IgD-negative memory B cell (primary cell): ENCODE results near the gene GBX1. TPM values are rescaled to one million over a fixed set of nuclear protein-coding genes. Genes with fewer than 3 reads are reported as not detected.

Source experiments
- H3K27ac Mint-ChIP-seq, 3 donors: one replicate each; pipeline ENCODE4 v1.8.0; 2020 to 2022; ENCODE audit warnings: mild to moderate bottlenecking in 3 of 3, mixed read lengths in 3 of 3, moderate library complexity in 1 of 3
- H3K27me3 Mint-ChIP-seq: one replicate; pipeline ENCODE4 v1.8.0; 2021; ENCODE audit warnings: mixed read lengths
- H3K36me3 Mint-ChIP-seq: one replicate; pipeline ENCODE4 v1.8.0; 2020; ENCODE audit warnings: mild to moderate bottlenecking, mixed read lengths
- H3K4me1 Mint-ChIP-seq, 3 donors: one replicate each; pipeline ENCODE4 v1.8.0; 2020 to 2022; ENCODE audit warnings: mixed read lengths in 3 of 3, mild to moderate bottlenecking in 1 of 3
- H3K4me3 Mint-ChIP-seq, 4 donors: one replicate each; pipeline ENCODE4 v1.8.0; 2020 to 2022; ENCODE audit warnings: mild to moderate bottlenecking in 4 of 4, mixed read lengths in 4 of 4, moderate library complexity in 3 of 4
- H3K9me3 Mint-ChIP-seq, 3 donors: one replicate each; pipeline ENCODE4 v1.8.0; 2020 to 2021; ENCODE audit warnings: mixed read lengths in 3 of 3, mild to moderate bottlenecking in 1 of 3
- polyA plus RNA-seq: library from polyadenylated mRNA; unstranded; fragments of 300-500 nt; fragmentation: Illumina TruSeq; gene quantifications from one replicate; pipeline ENCODE4 v1.2.3, GENCODE V29; 2021

GBX1 gene
- polyA plus RNA-seq, 1 donor from 2014 or later: not detected

GRCh38 chr7:151142686-151143040 lies 24.8 kb downstream of the GBX1 start:
- Mint-ChIP-seq H3K27ac (no peak overlapping the region), H3K4me3 (no peak overlapping the region), H3K9me3 (no peaks in the 10 kb centered on the region), H3K4me1 (no peaks in the 10 kb centered on the region), H3K27me3 (no peaks in the 10 kb centered on the region), H3K36me3 (peaks cover 4% of the 10 kb centered on the region)

GRCh38 chr7:151141855-151142685 lies 25.4 kb downstream of the GBX1 start:
- Mint-ChIP-seq H3K27me3 (no peaks in the 10 kb centered on the region), H3K27ac (peak overlapping the region in 1 of 3 donors; percentile 82), H3K4me3 (peak overlapping the region in 1 of 4 donors; percentile 54), H3K36me3 (peaks cover 4% of the 10 kb centered on the region), H3K9me3 (no peaks in the 10 kb centered on the region), H3K4me1 (no peaks in the 10 kb centered on the region)

GRCh38 chr7:151141311-151141854 lies 26.1 kb downstream of the GBX1 start:
- Mint-ChIP-seq H3K4me1 (no peaks in the 10 kb centered on the region), H3K36me3 (peaks cover 4% of the 10 kb centered on the region), H3K27ac (peak overlapping the region in 1 of 3 donors; percentile 82), H3K27me3 (no peaks in the 10 kb centered on the region), H3K9me3 (no peaks in the 10 kb centered on the region), H3K4me3 (peak overlapping the region in 1 of 4 donors; percentile 54)

GRCh38 chr7:151140826-151141225 lies 26.7 kb downstream of the GBX1 start:
- peaks cover 4% of the 10 kb centered on the region for H3K36me3 Mint-ChIP-seq
- H3K4me3 Mint-ChIP-seq: no peak overlapping the region
- no peak overlapping the region for H3K27ac Mint-ChIP-seq
- no peaks in the 10 kb centered on the region for H3K27me3 Mint-ChIP-seq
- H3K9me3 Mint-ChIP-seq: no peaks in the 10 kb centered on the region
- no peaks in the 10 kb centered on the region for H3K4me1 Mint-ChIP-seq

- no peaks in the 10 kb centered on the region for H3K9me3 Mint-ChIP-seq
- H3K27me3 Mint-ChIP-seq: no peaks in the 10 kb centered on the region
- no peak overlapping the region for H3K4me3 Mint-ChIP-seq
- peaks cover 4% of the 10 kb centered on the region for H3K36me3 Mint-ChIP-seq
- no peak overlapping the region for H3K27ac Mint-ChIP-seq
- H3K4me1 Mint-ChIP-seq: no peaks in the 10 kb centered on the region
Observed at GRCh38 chr7:151139791-151140190, 27.7 kb downstream of the GBX1 start.

GRCh38 chr7:151139071-151139790 lies 28.3 kb downstream of the GBX1 start:
- Mint-ChIP-seq H3K9me3 (no peaks in the 10 kb centered on the region), H3K4me1 (no peaks in the 10 kb centered on the region), H3K27me3 (no peaks in the 10 kb centered on the region)

DNA sequence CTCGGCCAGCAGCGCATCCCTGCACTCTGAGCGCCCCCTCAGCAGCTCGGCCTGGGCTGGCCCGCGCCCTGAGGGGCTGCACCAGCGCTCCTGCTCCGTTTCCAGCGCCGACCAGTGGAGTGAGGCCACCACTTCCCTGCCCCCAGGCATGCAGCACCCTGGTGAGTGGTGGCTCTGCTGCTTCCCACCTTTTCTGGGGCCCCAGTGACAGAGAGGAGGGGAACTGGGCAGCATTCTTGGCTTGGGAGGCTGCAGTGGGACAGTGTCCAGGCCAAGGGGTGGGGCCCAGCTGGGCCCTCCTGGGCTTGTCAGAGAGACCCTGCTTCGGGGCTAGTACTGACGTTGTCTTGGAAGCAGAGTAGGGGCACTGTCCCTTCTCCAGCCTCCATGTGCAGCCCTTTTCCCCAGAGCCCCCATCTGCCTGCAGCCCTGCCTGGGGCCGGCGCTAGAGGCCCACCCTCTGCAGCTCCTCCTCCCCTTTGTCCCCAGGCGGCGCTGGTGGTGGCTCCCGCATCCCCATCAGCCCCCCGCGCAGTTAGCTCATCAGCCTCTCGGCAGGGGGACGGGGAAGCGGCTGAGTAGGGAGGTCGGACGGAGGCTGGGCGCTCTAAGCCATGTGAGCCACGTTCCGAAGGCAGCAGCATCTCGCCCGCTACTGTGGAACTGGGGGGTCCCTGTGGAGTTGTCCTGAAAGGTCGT lies 29.2 kb downstream of the GBX1 start:
- H3K4me1 Mint-ChIP-seq: no peaks in the 10 kb centered on the region

More at GRCh38 chr7:151139071-151139790, 28.3 kb downstream of the GBX1 start:
- H3K4me3 Mint-ChIP-seq: no peak overlapping the region
- H3K36me3 Mint-ChIP-seq: peaks cover 4% of the 10 kb centered on the region
- peak overlapping the region in 1 of 3 donors; percentile 39 for H3K27ac Mint-ChIP-seq

GRCh38 chr7:151137791-151138152 lies 29.7 kb downstream of the GBX1 start:
- Mint-ChIP-seq H3K9me3 (no peaks in the 10 kb centered on the region), H3K36me3 (no peaks in the 10 kb centered on the region), H3K4me3 (no peak overlapping the region), H3K27me3 (no peaks in the 10 kb centered on the region), H3K27ac (no peak overlapping the region), H3K4me1 (no peaks in the 10 kb centered on the region)

More for the DNA sequence above, 29.2 kb downstream of the GBX1 start:
- no peak overlapping the region for H3K27ac Mint-ChIP-seq
- H3K27me3 Mint-ChIP-seq: no peaks in the 10 kb centered on the region
- no peaks in the 10 kb centered on the region for H3K9me3 Mint-ChIP-seq
- H3K4me3 Mint-ChIP-seq: no peak overlapping the region
- H3K36me3 Mint-ChIP-seq: no peaks in the 10 kb centered on the region

- Mint-ChIP-seq H3K27ac (no peak overlapping the region), H3K4me3 (no peak overlapping the region), H3K4me1 (no peaks in the 10 kb centered on the region), H3K36me3 (no peaks in the 10 kb centered on the region), H3K9me3 (no peaks in the 10 kb centered on the region), H3K27me3 (no peaks in the 10 kb centered on the region)
Observed at GRCh38 chr7:151137076-151137675, 30.3 kb downstream of the GBX1 start.

DNA sequence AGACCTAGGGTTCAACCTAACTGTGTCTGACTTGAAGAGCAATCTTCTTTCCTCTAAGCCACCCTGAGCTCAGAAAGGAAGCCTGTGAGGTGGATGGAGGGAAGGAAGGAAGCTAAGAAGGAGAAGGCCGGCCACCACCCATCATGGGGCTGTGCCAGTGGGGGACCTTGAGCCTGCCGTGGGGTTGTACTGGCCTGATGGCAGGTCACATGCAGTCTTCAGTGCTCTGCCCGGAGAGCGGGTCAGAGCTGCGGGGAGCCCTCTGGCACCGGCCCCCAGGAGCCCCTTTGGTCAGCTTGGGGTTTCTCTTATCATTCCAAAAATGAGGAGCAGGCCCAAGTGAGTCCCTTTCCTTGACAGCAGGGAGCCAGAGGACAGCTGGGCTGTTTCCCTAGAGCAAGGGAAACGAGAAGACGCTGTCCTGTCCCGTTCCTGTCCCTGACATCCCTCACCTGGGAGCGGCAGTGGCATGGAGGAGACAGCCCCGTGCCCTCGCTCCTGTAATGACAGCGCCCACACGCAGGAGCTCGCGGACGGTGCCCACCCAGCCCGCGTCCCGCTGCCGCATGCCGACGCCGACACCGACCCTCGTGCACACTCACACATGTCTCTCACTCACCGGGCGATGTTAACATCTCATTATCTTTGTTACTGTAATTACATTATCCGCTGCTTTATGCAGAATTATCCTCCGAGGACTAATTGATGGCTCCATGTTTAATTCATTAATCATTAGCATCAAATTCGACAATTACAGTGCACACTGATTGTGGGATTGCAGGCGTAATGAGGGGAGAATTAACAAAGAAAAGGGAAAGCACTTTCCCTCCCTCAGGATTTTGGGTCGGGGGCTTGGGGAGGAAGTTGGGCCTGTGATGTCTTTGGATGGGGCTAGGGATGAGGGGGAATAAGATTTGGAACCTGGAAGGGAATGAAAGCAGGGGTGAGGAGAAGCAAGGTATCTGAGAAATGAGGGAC lies 31.3 kb downstream of the GBX1 start:
- Mint-ChIP-seq H3K36me3 (no peaks in the 10 kb centered on the region), H3K9me3 (no peaks in the 10 kb centered on the region), H3K4me1 (no peaks in the 10 kb centered on the region), H3K27ac (peak overlapping the region in 1 of 3 donors; percentile 10), H3K4me3 (no peak overlapping the region), H3K27me3 (no peaks in the 10 kb centered on the region)

- no peak overlapping the region for H3K27ac Mint-ChIP-seq
- no peak overlapping the region for H3K4me3 Mint-ChIP-seq
- H3K36me3 Mint-ChIP-seq: no peaks in the 10 kb centered on the region
- H3K4me1 Mint-ChIP-seq: no peaks in the 10 kb centered on the region
- H3K27me3 Mint-ChIP-seq: no peaks in the 10 kb centered on the region
- no peaks in the 10 kb centered on the region for H3K9me3 Mint-ChIP-seq
Observed at GRCh38 chr7:151135525-151135845, 32.0 kb downstream of the GBX1 start.

- H3K27ac Mint-ChIP-seq: no peak overlapping the region
- no peaks in the 10 kb centered on the region for H3K4me1 Mint-ChIP-seq
- peak overlapping the region in 1 of 4 donors; percentile 8 for H3K4me3 Mint-ChIP-seq
- H3K9me3 Mint-ChIP-seq: no peaks in the 10 kb centered on the region
- no peaks in the 10 kb centered on the region for H3K27me3 Mint-ChIP-seq
- H3K36me3 Mint-ChIP-seq: no peaks in the 10 kb centered on the region
Observed at GRCh38 chr7:151134743-151135524, 32.6 kb downstream of the GBX1 start.

GRCh38 chr7:151133986-151134742 lies 33.3 kb downstream of the GBX1 start:
- Mint-ChIP-seq H3K4me3 (no peak overlapping the region), H3K36me3 (no peaks in the 10 kb centered on the region), H3K27ac (peak overlapping the region in 1 of 3 donors; percentile 23), H3K9me3 (no peaks in the 10 kb centered on the region), H3K27me3 (no peaks in the 10 kb centered on the region), H3K4me1 (no peaks in the 10 kb centered on the region)
